ENCODE data around the gene PHC2. TPM values are rescaled to one million over a fixed set of nuclear protein-coding genes. Genes with fewer than 3 reads are reported as not detected.

The PHC2 gene
- total and polyA plus RNA-seq, 2 of the 13 experiments (the other 11 are each of a cell fraction or from before 2014, with no cell fraction given): 52.5 to 84.9 TPM

DNA sequence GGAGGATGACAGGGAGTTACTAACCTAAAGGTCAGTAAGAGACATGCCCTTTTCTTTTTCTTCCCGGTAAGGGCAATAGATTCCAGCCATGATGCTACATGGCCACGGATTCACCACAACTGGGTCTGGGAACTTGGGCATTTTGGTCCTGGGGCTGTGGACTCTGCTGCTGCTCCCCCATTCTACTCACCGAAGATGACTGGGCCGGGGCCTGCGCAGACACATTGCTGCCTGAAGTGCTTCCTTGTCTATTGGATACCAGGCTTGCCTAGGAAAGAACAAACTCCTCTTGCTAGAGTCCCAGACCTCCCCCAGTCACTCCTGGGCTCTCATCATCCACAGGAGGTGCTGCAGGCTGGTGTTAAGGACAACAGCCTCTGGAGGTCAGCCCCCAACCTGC, 60.1 kb downstream of the PHC2 start (continued):
- TF ChIP-seq GLI4 (CRISPR knock-in tag; IDR thresholded peaks at IDR 0.05; ENCODE audit: borderline replicate concordance): no peak

DNA sequence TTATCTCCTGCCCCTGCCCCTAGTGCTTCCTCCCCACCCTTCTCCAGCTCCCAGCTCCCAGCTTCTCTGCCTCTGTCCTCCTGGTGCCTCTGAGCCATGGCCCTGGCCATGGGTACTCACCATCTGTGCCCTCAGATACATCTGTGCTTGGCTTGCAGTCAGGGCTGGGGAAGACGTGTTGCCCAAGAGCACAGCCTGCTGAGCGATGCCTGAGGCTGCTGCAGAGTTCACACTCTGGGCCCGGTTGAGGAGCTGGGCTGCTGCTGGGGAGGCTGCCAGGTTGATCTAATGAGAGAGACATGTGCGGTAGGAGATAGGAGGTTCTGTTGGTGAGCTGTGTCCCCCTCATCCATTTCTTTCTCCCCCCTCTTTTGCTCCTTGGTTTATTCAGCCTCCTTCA, 60.6 kb downstream of the PHC2 start:
- H4K20me1 ChIP-seq (ENCODE audit: insufficient read depth, low read length): 0 out of 2 replicates have a peak, but pooled peaks cover 3% of the 10 kb centered on the region
- intact Hi-C loops (cut with micrococcal nuclease; ENCODE audit: unreplicated experiment) (no loop called here), in situ Hi-C loops (cut with HindIII; ENCODE audit: extremely low pct_ligation_motif_present, low pct_unique_long_range_greater_than_20kb) (loop anchor here (10.0 kb wide), 1 partner anchor 94 kb away; no protein-coding TSS in a partner anchor)
- BruUV-seq (replicated peaks): no TSS peak
- peaks cover 1 to 16% of the 10 kb centered on the region in 2 experiments; a peak in 4 of 5 replicates for H3K27me3 ChIP-seq (ENCODE audit: control insufficient read depth in 1 of 2, insufficient read depth in 2 of 2, low read length in 2 of 2)
- no peaks in the 10 kb centered on the region for H3K36me3 ChIP-seq (replicated peaks in 1 of 2; ENCODE audit: control insufficient read depth in 1 of 2, insufficient read depth in 2 of 2, low read length in 2 of 2)
- TF ChIP-seq JUNB (CRISPR knock-in tag; IDR thresholded peaks at IDR 0.05; ENCODE audit: borderline replicate concordance): no peak
- H3K9me3 ChIP-seq (ENCODE audit: low read length): no peaks in the 10 kb centered on the region
- no peak overlapping the region for H2AFZ ChIP-seq (ENCODE audit: low read length)
- DNase-seq (ENCODE audit: low spot score) (no peak), ATAC-seq (no peak), FAIRE-seq (no peak)
- H3K27ac ChIP-seq (ENCODE audit: extremely low read length, insufficient read depth, low read length): no peak overlapping the region
- no peak overlapping the region for H3K4me2 ChIP-seq (ENCODE audit: low read depth, low read length)
- CTCF ChIA-PET (ENCODE audit: low intra/inter-chr PET ratio, low total read pairs): no interaction called here
- no peak overlapping the region for H3K9ac ChIP-seq (ENCODE audit: insufficient read depth, low read depth, low read length)
- H3K79me2 ChIP-seq (ENCODE audit: insufficient read depth, low read length): no peaks in the 10 kb centered on the region
- POLR2A ChIA-PET: interaction anchor here (1.0 kb wide), 1 partner anchor 28 kb away, joined by 3 read pairs; no protein-coding TSS in a partner anchor
- peaks cover 26% of the 10 kb centered on the region for H3K4me1 ChIP-seq (ENCODE audit: insufficient read depth, low read length)
- 47% methylated on average over 4 of the region's 4 CpGs for WGBS (ENCODE audit: low lambda C conversion rate)
- H3K4me3 ChIP-seq (replicated peaks in 1 of 3; ENCODE audit: insufficient read depth in 1 of 3, low read depth in 2 of 3, low read length in 3 of 3): no peak overlapping the region

DNA sequence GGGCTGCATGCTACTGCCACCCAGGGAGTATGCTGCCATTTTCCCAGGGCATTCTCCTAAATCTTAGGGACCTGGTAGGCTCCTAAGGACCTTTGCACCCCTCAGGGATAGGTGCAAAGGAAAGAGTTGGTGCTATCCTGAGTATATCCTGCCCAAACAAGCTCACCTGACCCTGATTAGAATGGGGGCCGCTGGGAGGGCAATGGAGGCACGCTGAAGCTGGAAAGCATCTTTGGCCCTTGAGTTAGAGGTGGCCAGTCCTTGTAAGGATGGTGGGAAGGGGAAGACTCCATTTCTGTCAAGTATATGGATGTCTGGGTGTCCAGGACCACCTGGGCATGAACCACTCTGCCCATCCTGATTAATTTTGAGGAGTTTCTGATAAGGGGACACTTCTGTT, 61.1 kb downstream of the PHC2 start:
- ChIA-PET CTCF (ENCODE audit: low intra/inter-chr PET ratio, low total read pairs) (no interaction called here), POLR2A (interaction anchor here (1.0 kb wide), 1 partner anchor 28 kb away, joined by 3 read pairs; no protein-coding TSS in a partner anchor)
- intact Hi-C loops (cut with micrococcal nuclease; ENCODE audit: unreplicated experiment): loop anchor here (2.0 to 10.0 kb wide), 2 partner anchors 151 to 255 kb away; no protein-coding TSS in a partner anchor
- no peaks in the 10 kb centered on the region for H3K9me3 ChIP-seq (ENCODE audit: low read length)
- no TSS peak for BruUV-seq (replicated peaks)
- H4K20me1 ChIP-seq (ENCODE audit: insufficient read depth, low read length): 0 out of 2 replicates have a peak, but pooled peaks cover 3% of the 10 kb centered on the region
- 39% methylated on average over 2 of the region's 2 CpGs for WGBS (ENCODE audit: low lambda C conversion rate)
- no peak overlapping the region for H3K4me2 ChIP-seq (ENCODE audit: low read depth, low read length)
- H3K4me1 ChIP-seq (ENCODE audit: insufficient read depth, low read length): peaks cover 31% of the 10 kb centered on the region
- in situ Hi-C loops (cut with HindIII; ENCODE audit: extremely low pct_ligation_motif_present, low pct_unique_long_range_greater_than_20kb): loop anchor here (5.0 to 10.0 kb wide), 3 partner anchors 72 to 152 kb away; no protein-coding TSS in a partner anchor
- no peak for FAIRE-seq
- no peak overlapping the region for H2AFZ ChIP-seq (ENCODE audit: low read length)
- ATAC-seq: no peak
- no peak for DNase-seq (ENCODE audit: low spot score)
- no peaks in the 10 kb centered on the region for H3K36me3 ChIP-seq (replicated peaks in 1 of 2; ENCODE audit: control insufficient read depth in 1 of 2, insufficient read depth in 2 of 2, low read length in 2 of 2)
- H3K4me3 ChIP-seq (replicated peaks in 1 of 3; ENCODE audit: insufficient read depth in 1 of 3, low read depth in 2 of 3, low read length in 3 of 3): no peak overlapping the region
- no peaks in the 10 kb centered on the region for H3K79me2 ChIP-seq (ENCODE audit: insufficient read depth, low read length)
- H3K9ac ChIP-seq (ENCODE audit: insufficient read depth, low read depth, low read length): no peak overlapping the region
- peaks cover 1 to 16% of the 10 kb centered on the region in 2 experiments; a peak in 4 of 5 replicates for H3K27me3 ChIP-seq (ENCODE audit: control insufficient read depth in 1 of 2, insufficient read depth in 2 of 2, low read length in 2 of 2)
- no peak overlapping the region for H3K27ac ChIP-seq (ENCODE audit: extremely low read length, insufficient read depth, low read length)
- no peak for TF ChIP-seq RFXANK (CRISPR knock-in tag; IDR thresholded peaks at IDR 0.05)
- no peak for TF ChIP-seq ZNF547 (CRISPR knock-in tag; IDR thresholded peaks at IDR 0.05)
- no peak for TF ChIP-seq ZNF20 (CRISPR knock-in tag; IDR thresholded peaks at IDR 0.05)
- TF ChIP-seq, protein P1, sequence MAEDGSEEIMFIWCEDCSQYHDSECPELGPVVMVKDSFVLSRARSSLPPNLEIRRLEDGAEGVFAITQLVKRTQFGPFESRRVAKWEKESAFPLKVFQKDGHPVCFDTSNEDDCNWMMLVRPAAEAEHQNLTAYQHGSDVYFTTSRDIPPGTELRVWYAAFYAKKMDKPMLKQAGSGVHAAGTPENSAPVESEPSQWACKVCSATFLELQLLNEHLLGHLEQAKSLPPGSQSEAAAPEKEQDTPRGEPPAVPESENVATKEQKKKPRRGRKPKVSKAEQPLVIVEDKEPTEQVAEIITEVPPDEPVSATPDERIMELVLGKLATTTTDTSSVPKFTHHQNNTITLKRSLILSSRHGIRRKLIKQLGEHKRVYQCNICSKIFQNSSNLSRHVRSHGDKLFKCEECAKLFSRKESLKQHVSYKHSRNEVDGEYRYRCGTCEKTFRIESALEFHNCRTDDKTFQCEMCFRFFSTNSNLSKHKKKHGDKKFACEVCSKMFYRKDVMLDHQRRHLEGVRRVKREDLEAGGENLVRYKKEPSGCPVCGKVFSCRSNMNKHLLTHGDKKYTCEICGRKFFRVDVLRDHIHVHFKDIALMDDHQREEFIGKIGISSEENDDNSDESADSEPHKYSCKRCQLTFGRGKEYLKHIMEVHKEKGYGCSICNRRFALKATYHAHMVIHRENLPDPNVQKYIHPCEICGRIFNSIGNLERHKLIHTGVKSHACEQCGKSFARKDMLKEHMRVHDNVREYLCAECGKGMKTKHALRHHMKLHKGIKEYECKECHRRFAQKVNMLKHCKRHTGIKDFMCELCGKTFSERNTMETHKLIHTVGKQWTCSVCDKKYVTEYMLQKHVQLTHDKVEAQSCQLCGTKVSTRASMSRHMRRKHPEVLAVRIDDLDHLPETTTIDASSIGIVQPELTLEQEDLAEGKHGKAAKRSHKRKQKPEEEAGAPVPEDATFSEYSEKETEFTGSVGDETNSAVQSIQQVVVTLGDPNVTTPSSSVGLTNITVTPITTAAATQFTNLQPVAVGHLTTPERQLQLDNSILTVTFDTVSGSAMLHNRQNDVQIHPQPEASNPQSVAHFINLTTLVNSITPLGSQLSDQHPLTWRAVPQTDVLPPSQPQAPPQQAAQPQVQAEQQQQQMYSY (CRISPR knock-in tag; IDR thresholded peaks at IDR 0.05): no peak
- TF ChIP-seq ZNF17 (CRISPR knock-in tag; IDR thresholded peaks at IDR 0.05): no peak
- no peak for TF ChIP-seq HHEX (CRISPR knock-in tag; IDR thresholded peaks at IDR 0.05)
- TF ChIP-seq ZNF563 (CRISPR knock-in tag; IDR thresholded peaks at IDR 0.05): no peak
- TF ChIP-seq, protein P2, sequence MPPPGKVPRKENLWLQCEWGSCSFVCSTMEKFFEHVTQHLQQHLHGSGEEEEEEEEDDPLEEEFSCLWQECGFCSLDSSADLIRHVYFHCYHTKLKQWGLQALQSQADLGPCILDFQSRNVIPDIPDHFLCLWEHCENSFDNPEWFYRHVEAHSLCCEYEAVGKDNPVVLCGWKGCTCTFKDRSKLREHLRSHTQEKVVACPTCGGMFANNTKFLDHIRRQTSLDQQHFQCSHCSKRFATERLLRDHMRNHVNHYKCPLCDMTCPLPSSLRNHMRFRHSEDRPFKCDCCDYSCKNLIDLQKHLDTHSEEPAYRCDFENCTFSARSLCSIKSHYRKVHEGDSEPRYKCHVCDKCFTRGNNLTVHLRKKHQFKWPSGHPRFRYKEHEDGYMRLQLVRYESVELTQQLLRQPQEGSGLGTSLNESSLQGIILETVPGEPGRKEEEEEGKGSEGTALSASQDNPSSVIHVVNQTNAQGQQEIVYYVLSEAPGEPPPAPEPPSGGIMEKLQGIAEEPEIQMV (CRISPR knock-in tag; IDR thresholded peaks at IDR 0.05; ENCODE audit: low read depth): no peak

Data from HepG2 (cell line).